22Rv1 (cell line): ENCODE results near the gene SLIT3.

Experiments used
- H3K27ac ChIP-seq: fragments of 450-650 bp; 2 replicates; pipeline ENCODE4 v1.5.1; 2017
- ZFX ChIP-seq: fragments of 450-650 bp; IDR thresholded peaks from 2 replicates; pipeline ENCODE4 v1.6.1; 2017; ENCODE audit warnings: antibody characterized with exemption, borderline replicate concordance
- TF ChIP-seq, protein P1 (sequence below): fragments of 450-650 bp; IDR thresholded peaks from 2 replicates; pipeline ENCODE4 v1.5.1; 2017; ENCODE audit warnings: mild to moderate bottlenecking

SLIT3 gene

DNA sequence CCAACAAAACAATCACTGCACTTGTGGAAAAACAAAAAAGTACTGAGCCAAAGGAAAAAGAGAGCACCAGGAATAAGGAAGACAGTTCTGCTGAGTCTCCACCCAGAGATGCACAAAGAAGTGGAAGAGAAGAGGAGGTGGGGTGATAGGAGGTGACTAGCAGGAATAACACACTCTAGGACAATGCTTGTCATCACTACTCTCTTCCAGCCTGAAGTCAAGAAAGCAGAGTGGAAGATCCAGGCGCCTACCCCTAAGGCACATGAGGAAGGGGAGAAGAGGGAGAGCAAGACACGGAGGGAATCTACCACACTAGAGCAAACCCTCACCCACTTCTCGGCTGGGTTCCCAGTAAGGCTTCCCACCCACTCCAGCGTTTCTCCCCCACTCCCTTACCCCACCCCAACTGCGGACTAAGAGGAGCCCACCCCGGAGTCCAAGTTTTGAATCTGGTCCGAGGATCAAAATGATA, 1.7 kb downstream of the SLIT3 start:
- TF ChIP-seq, protein P1, sequence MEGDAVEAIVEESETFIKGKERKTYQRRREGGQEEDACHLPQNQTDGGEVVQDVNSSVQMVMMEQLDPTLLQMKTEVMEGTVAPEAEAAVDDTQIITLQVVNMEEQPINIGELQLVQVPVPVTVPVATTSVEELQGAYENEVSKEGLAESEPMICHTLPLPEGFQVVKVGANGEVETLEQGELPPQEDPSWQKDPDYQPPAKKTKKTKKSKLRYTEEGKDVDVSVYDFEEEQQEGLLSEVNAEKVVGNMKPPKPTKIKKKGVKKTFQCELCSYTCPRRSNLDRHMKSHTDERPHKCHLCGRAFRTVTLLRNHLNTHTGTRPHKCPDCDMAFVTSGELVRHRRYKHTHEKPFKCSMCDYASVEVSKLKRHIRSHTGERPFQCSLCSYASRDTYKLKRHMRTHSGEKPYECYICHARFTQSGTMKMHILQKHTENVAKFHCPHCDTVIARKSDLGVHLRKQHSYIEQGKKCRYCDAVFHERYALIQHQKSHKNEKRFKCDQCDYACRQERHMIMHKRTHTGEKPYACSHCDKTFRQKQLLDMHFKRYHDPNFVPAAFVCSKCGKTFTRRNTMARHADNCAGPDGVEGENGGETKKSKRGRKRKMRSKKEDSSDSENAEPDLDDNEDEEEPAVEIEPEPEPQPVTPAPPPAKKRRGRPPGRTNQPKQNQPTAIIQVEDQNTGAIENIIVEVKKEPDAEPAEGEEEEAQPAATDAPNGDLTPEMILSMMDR: no peak
- TF ChIP-seq ZFX: no peak
- H3K27ac ChIP-seq: no peak overlapping the region

DNA sequence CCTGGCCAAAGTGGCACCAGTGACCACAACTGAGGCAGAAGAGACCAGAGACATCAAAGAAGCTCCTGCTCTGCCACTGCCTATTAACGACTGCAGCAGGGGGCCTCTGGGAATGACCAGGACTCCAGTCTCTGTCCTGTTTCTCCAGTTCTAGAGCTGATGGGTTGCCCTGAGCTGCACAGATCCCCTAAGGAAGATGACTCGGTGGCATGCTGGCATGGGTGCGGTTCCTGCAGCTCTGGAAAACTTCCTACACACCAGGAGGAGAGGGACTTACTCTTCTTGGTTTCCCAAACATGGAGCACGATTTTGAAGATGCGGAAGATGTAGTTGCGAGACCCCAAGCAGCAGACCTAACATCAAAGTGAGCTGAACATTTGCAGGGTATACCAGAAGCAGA, 2.7 kb downstream of the SLIT3 start:
- H3K27ac ChIP-seq: no peak overlapping the region

DNA sequence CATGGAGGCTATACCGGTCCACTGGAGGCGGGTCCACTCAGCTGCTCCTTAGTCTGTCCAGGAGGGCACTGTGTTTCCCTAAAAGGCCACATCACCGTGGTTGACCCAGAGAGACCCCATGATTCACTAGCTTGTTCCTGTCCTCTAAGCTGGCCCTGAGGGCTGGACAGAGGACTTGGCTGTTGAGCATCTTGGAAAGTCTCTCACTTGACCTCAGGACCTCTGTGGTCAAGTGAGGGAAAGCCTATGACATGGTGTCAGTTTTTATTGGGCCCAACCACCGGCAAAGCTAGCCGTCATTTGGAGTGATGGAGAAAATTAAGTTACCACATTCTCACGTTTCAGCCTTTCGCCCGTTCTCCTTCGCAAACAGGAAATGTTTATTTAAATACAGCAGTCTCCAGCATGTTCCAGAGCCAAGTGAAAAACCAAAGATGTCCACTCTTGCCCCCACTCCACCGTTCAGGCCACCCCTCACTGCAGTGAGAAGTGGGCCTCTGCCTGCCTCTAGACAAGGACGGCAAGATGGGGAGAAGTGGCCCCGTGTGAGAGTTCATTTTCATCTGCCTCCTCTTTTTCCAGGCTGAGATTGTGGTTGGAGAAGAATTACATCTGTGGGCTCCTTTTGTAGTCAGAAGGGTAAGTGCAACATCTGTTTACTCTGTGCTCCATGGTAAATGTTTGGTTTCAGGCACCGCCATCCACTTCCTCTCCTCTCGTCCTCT, 4.4 kb downstream of the SLIT3 start:
- no peak overlapping the region for H3K27ac ChIP-seq
- no peak for TF ChIP-seq ZFX
- TF ChIP-seq, protein P1: no peak

More for the DNA sequence above, 2.7 kb downstream of the SLIT3 start:
- TF ChIP-seq ZFX: no peak
- TF ChIP-seq, protein P1: no peak

DNA sequence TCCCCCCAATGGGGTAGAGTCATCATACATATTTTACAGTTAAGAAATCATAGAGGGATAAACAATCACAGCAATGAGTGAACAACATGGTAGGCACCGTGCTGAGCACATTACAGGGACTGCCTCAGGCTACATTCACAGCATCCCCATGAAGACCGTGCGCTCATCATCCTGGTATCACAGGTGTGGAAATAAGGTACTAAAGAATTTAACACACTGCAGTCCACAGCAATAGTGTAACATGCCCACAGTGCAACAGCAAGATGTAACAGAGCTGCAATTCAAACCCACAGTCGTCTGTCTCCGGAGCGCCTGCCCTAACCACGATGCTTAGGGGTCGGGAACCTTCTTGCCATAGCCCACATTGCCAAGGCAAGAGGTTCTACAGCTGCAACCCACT, 5.6 kb downstream of the SLIT3 start:
- TF ChIP-seq, protein P1: no peak
- TF ChIP-seq ZFX: no peak

DNA sequence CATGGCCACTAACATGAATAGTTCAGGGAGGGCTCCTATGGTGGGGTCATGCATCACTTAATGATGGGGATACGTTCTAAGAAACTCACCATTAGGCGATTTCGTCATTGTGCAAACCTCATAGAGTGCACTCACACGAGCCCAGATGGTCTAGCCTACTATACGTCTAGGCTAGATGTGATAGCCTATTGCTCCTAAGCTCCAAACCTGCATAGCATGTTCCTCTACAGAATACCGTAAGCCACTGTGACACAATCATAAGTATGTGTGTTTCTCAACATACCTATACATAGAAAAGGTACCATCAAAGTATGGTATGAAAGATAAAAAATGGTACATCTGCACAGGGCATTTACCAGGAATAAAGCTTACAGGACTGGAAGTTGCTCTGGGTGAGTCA, 6.3 kb downstream of the SLIT3 start:
- TF ChIP-seq ZFX: no peak
- TF ChIP-seq, protein P1: no peak

More for the DNA sequence above, 5.6 kb downstream of the SLIT3 start:
- no peak overlapping the region for H3K27ac ChIP-seq

DNA sequence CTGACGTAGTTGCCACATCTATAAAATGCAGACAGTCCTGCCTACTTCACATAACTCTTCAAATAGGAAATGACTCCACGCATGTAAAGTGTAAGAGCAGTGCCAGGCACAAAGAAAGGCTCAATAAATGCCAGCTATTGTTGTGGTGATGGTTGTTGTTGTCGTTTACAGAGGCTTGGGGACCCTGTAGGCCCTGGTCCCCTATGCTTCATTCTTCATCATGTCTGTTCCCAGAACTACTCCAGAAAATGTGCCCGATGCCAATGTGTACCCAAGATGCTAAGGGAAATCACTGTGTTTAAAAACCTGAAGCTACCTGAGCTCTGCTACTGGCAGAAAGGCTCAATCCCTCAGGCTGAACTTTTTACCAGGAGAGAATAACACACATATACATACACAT, 9.1 kb downstream of the SLIT3 start:
- no peak overlapping the region for H3K27ac ChIP-seq
- TF ChIP-seq, protein P1: no peak
- TF ChIP-seq ZFX: no peak

More for the DNA sequence above, 6.3 kb downstream of the SLIT3 start:
- H3K27ac ChIP-seq: no peak overlapping the region

DNA sequence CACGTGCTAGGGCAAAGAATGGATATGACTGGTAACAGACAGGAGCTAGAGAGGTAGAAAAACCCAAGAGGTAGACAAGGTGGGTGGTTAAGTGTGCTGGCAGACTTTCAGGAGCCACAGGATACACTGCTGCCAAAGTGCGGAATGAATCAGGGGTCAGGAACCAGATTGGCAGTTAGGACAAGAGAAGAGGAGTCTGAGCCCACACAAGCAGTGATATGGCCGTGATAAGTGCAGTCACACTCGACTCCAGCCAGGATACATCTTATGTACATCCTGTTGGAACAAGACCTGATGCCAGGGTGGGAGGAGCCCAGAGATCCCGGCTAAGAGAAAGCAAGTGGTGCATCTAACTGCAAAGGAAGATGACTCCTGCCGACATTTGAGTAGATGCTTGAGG, 10.0 kb downstream of the SLIT3 start:
- TF ChIP-seq, protein P1: no peak
- TF ChIP-seq ZFX: no peak
- no peak overlapping the region for H3K27ac ChIP-seq
